Measurements from ENCODE around the gene ADAMTSL5.

The ADAMTSL5 gene

DNA sequence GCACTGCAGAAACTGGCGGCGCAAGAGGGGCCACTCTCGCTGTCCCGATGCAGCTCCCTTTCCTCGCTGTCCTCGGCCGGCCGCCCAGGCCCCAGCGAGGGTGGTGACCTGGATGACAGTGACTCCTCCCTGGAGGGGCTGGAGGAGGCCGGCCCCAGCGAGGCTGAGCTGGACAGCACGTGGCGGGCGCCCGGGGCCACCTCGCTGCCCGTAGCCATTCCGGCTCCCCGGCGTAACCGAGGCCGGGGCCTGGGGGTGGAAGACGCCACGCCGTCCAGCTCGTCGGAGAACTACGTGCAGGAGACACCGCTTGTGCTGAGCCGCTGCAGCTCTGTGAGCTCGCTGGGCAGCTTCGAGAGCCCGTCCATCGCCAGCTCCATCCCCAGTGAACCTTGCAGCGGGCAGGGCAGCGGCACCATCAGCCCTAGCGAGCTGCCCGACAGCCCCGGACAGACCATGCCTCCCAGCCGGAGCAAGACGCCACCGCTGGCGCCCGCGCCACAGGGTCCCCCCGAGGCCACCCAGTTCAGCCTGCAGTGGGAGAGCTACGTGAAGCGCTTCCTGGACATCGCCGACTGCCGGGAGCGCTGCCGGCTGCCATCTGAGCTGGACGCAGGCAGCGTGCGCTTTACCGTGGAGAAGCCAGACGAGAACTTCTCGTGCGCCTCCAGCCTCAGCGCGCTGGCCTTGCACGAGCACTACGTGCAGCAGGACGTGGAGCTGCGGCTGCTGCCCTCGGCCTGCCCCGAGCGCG lies 46.2 kb downstream of the ADAMTSL5 start:
- H3K4me3 Mint-ChIP-seq = no peak overlapping the region
- no peaks in the 10 kb centered on the region for H3K9me3 Mint-ChIP-seq
- H3K27ac Mint-ChIP-seq = no peak overlapping the region
- H3K27me3 Mint-ChIP-seq (ENCODE audit: low read depth) = peaks cover 4% of the 10 kb centered on the region
- H3K36me3 Mint-ChIP-seq (ENCODE audit: low read depth) = no peaks in the 10 kb centered on the region
- peaks cover 2% of the 10 kb centered on the region for H3K4me1 Mint-ChIP-seq (ENCODE audit: low read depth)

DNA sequence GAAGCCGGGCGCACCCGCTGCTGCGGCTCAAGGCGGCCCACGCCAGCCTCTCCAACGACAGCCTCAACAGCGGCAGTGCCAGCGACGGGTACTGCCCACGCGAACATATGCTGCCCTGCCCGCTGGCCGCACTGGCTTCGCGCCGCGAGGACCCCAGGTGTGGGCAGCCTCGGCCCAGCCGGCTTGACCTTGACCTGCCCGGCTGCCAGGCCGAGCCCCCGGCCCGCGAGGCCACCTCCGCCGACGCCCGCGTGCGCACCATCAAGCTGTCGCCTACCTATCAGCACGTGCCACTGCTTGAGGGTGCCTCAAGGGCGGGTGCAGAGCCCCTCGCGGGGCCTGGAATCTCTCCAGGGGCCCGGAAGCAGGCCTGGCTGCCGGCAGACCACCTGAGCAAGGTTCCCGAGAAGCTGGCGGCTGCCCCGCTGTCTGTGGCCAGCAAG lies 46.8 kb downstream of the ADAMTSL5 start:
- H3K4me3 Mint-ChIP-seq = no peak overlapping the region
- no peaks in the 10 kb centered on the region for H3K9me3 Mint-ChIP-seq
- H3K27me3 Mint-ChIP-seq (ENCODE audit: low read depth) = peaks cover under 1% of the 10 kb centered on the region
- no peaks in the 10 kb centered on the region for H3K36me3 Mint-ChIP-seq (ENCODE audit: low read depth)
- H3K4me1 Mint-ChIP-seq (ENCODE audit: low read depth) = no peaks in the 10 kb centered on the region
- no peak overlapping the region for H3K27ac Mint-ChIP-seq

- Mint-ChIP-seq H3K4me3 (no peak overlapping the region), H3K27ac (no peak overlapping the region), H3K4me1 (ENCODE audit: low read depth) (no peaks in the 10 kb centered on the region), H3K9me3 (no peaks in the 10 kb centered on the region), H3K36me3 (ENCODE audit: low read depth) (no peaks in the 10 kb centered on the region), H3K27me3 (ENCODE audit: low read depth) (no peaks in the 10 kb centered on the region)
These were observed 47.4 kb downstream of the ADAMTSL5 start for GRCh38 chr19:1465191-1466016.

DNA sequence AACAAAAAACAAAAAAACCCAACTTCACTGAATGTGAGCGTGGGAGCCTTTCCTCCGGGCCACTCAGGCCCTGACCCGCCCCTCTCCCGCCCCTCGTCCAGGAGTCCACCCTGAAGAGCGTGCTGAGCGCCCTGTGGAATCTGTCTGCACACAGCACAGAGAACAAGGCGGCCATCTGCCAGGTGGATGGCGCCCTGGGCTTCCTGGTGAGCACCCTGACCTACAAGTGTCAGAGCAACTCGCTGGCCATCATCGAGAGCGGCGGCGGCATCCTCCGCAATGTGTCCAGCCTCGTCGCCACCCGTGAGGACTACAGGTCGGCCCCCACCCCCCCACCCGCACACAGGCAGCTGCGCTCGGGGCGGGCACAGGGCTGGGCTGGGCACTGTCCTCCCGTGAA lies 51.0 kb downstream of the ADAMTSL5 start:
- no peaks in the 10 kb centered on the region for H3K36me3 Mint-ChIP-seq (ENCODE audit: low read depth)
- H3K4me3 Mint-ChIP-seq = no peak overlapping the region
- H3K27me3 Mint-ChIP-seq (ENCODE audit: low read depth) = peaks cover 18% of the 10 kb centered on the region
- no peaks in the 10 kb centered on the region for H3K9me3 Mint-ChIP-seq
- H3K27ac Mint-ChIP-seq = no peak overlapping the region
- H3K4me1 Mint-ChIP-seq (ENCODE audit: low read depth) = no peaks in the 10 kb centered on the region

GRCh38 chr19:1460033-1460995 lies 52.5 kb downstream of the ADAMTSL5 start:
- Mint-ChIP-seq H3K27me3 (ENCODE audit: low read depth) (peaks cover 24% of the 10 kb centered on the region), H3K27ac (no peak overlapping the region), H3K36me3 (ENCODE audit: low read depth) (no peaks in the 10 kb centered on the region), H3K4me3 (no peak overlapping the region), H3K4me1 (ENCODE audit: low read depth) (peaks cover 4% of the 10 kb centered on the region), H3K9me3 (no peaks in the 10 kb centered on the region)

DNA sequence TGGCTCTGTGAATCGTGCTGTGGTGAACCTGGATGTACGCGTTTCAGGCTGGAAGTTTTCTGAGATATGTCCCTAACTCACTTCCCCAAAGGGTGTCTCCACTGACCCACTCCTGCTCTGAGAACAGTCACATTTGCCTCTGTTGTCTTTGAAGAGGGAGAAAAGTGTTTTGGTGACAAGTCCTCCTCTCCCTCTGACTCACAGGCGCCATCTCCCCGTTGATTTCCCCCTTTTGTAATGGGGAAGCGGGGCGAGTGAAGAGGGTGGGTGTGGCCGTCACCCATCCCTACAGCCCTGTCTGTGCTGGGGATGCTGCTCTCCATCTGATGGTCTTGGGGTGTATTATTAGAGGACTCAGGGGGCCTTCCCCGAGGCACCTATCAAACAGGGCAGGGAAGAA lies 53.3 kb downstream of the ADAMTSL5 start:
- Mint-ChIP-seq H3K27ac (no peak overlapping the region), H3K9me3 (no peaks in the 10 kb centered on the region), H3K4me3 (no peak overlapping the region)

DNA sequence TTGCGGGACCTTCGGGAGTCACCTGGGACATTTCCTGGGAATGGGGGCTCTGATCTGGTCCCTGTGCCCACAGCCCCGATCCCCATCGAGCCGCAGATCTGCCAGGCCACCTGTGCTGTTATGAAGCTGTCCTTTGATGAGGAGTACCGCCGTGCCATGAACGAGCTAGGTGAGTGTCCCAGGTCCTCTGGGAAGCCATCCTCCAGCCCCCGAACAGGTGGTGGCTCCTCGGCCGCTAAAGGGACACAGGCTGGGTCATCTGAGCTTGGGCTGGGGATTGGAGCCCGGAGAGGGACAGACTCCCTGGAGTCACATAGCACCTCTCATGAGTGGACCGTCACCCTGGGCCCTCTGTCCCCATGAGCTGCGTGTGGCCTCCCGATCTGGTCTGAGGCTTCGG lies 54.9 kb downstream of the ADAMTSL5 start:
- no peaks in the 10 kb centered on the region for H3K36me3 Mint-ChIP-seq (ENCODE audit: low read depth)
- H3K9me3 Mint-ChIP-seq = no peaks in the 10 kb centered on the region
- no peak overlapping the region for H3K27ac Mint-ChIP-seq
- H3K27me3 Mint-ChIP-seq (ENCODE audit: low read depth) = peaks cover 41% of the 10 kb centered on the region
- H3K4me1 Mint-ChIP-seq (ENCODE audit: low read depth) = peaks cover 7% of the 10 kb centered on the region
- no peak overlapping the region for H3K4me3 Mint-ChIP-seq

More for the DNA sequence above, 53.3 kb downstream of the ADAMTSL5 start:
- Mint-ChIP-seq H3K27me3 (ENCODE audit: low read depth) (peaks cover 31% of the 10 kb centered on the region), H3K36me3 (ENCODE audit: low read depth) (no peaks in the 10 kb centered on the region), H3K4me1 (ENCODE audit: low read depth) (peaks cover 7% of the 10 kb centered on the region)

GRCh38 chr19:1457031-1457739 lies 55.6 kb downstream of the ADAMTSL5 start:
- Mint-ChIP-seq H3K4me3 (no peak overlapping the region), H3K27me3 (ENCODE audit: low read depth) (peaks cover 43% of the 10 kb centered on the region), H3K4me1 (ENCODE audit: low read depth) (peaks cover 7% of the 10 kb centered on the region), H3K36me3 (ENCODE audit: low read depth) (no peaks in the 10 kb centered on the region), H3K27ac (no peak overlapping the region), H3K9me3 (no peaks in the 10 kb centered on the region)

DNA sequence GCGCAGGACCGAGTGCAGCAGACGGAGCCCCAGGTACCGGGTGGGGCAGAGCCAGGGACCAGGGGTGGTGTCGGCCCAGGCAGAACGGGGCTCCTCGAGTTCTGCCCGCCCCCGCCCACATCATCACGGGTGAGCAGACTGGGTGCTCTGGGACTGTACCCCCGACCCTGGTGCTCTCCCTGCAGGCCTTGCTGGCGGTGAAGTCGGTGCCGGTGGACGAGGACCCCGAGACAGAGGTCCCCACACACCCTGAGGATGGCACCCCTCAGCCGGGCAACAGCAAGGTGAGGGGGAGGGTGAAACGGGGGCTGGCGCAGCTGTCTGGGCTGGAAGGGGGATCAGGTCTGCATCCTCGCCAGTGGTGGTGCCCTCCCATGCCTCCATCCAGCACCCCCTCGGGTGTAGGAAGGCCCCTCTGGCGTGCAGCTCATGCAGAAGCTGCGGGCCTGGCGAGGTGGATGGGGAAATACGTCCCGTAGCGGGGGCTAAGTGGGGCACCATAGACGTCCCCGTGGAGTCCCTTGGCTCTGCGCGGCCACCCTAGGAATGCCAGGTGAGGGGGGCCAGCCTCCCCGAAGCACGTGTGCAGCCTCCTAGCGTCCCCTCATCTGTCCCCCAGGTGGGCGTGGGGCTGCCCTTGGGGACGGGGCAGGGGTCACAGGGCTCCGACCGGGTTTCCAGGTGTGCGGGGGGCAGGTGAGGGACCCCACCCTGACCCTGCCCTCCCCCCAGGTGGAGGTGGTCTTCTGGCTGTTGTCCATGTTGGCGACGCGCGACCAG lies 56.5 kb downstream of the ADAMTSL5 start:
- Mint-ChIP-seq H3K27ac (no peak overlapping the region), H3K27me3 (ENCODE audit: low read depth) (peaks cover 46% of the 10 kb centered on the region), H3K4me3 (no peak overlapping the region), H3K4me1 (ENCODE audit: low read depth) (peaks cover 7% of the 10 kb centered on the region), H3K9me3 (no peaks in the 10 kb centered on the region), H3K36me3 (ENCODE audit: low read depth) (no peaks in the 10 kb centered on the region)

GRCh38 chr19:1455336-1456120 lies 57.3 kb downstream of the ADAMTSL5 start:
- H3K36me3 Mint-ChIP-seq (ENCODE audit: low read depth) = no peaks in the 10 kb centered on the region
- H3K27me3 Mint-ChIP-seq (ENCODE audit: low read depth) = peaks cover 54% of the 10 kb centered on the region
- H3K4me3 Mint-ChIP-seq = peak overlapping the region; percentile 25
- peaks cover 7% of the 10 kb centered on the region for H3K4me1 Mint-ChIP-seq (ENCODE audit: low read depth)
- no peaks in the 10 kb centered on the region for H3K9me3 Mint-ChIP-seq
- H3K27ac Mint-ChIP-seq = no peak overlapping the region

All from T-helper 1 cell treated with Interleukin-12 subunit alpha and Interleukin-12 subunit beta and Interleukin-4 antibody, amounts not matched to agents 30 μg/mL and 1 μg/mL, for 36 hours (primary cell).